ENCODE measurements around the gene CCR5AS.

The CCR5AS gene

GRCh38 chr3:46356909-46357308 lies 50.0 kb downstream of the CCR5AS start:
- Histone ChIP-seq H3K4me3 (ENCODE audit: low read length) (no peak overlapping the region), H3K9me3 (replicated peaks; ENCODE audit: control insufficient read depth, low read depth, low read length) (no peaks in the 10 kb centered on the region), H3K36me3 (ENCODE audit: control insufficient read depth, insufficient read depth, low read length) (no peaks in the 10 kb centered on the region), H3K4me1 (ENCODE audit: control insufficient read depth, insufficient read depth, low read length) (peaks cover 5% of the 10 kb centered on the region), H3K27ac (ENCODE audit: low read length) (no peak overlapping the region), H3K27me3 (ENCODE audit: control insufficient read depth, insufficient read depth, low read length) (peaks cover 4% of the 10 kb centered on the region)
- no peak for DNase-seq
- 89% methylated on average over 4 of the region's 4 CpGs for WGBS (ENCODE audit: insufficient coverage)

DNA sequence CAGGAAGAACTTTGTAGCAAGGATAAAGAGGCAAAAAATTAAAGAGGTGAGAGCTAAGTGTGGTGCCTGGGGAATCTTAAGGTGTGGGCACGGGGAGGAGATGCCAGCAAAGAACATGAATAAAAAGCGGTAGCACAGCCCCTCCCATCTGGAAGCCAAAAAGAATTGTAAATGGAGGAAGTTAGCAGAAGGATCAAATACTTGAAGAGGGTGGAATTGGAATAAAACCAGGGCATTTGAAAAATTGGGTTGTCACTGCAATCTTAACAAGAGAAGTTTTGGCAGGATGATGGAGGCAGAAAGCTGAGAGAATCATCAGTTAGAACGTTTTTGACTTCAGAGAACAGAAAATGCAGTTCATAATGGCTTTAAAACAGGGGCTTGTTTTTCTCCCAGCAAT lies 50.6 kb downstream of the CCR5AS start:
- Histone ChIP-seq H3K9me3 (replicated peaks; ENCODE audit: control insufficient read depth, low read depth, low read length) (no peaks in the 10 kb centered on the region), H3K27me3 (ENCODE audit: control insufficient read depth, insufficient read depth, low read length) (peaks cover 4% of the 10 kb centered on the region), H3K36me3 (ENCODE audit: control insufficient read depth, insufficient read depth, low read length) (no peaks in the 10 kb centered on the region), H3K4me3 (ENCODE audit: low read length) (no peak overlapping the region), H3K4me1 (ENCODE audit: control insufficient read depth, insufficient read depth, low read length) (peaks cover 5% of the 10 kb centered on the region), H3K27ac (ENCODE audit: low read length) (no peak overlapping the region)
- WGBS (ENCODE audit: insufficient coverage) = 39% methylated on average over 3 of the region's 3 CpGs
- no peak for DNase-seq

GRCh38 chr3:46354984-46355383 lies 51.9 kb downstream of the CCR5AS start:
- Histone ChIP-seq H3K36me3 (ENCODE audit: control insufficient read depth, insufficient read depth, low read length) (no peaks in the 10 kb centered on the region), H3K4me1 (ENCODE audit: control insufficient read depth, insufficient read depth, low read length) (peaks cover 3% of the 10 kb centered on the region), H3K27ac (ENCODE audit: low read length) (no peak overlapping the region), H3K9me3 (replicated peaks; ENCODE audit: control insufficient read depth, low read depth, low read length) (no peaks in the 10 kb centered on the region), H3K27me3 (ENCODE audit: control insufficient read depth, insufficient read depth, low read length) (peaks cover 7% of the 10 kb centered on the region), H3K4me3 (ENCODE audit: low read length) (no peak overlapping the region)
- no peak for DNase-seq

GRCh38 chr3:46354478-46354877 lies 52.4 kb downstream of the CCR5AS start:
- Histone ChIP-seq H3K4me1 (ENCODE audit: control insufficient read depth, insufficient read depth, low read length) (peaks cover under 1% of the 10 kb centered on the region), H3K27ac (ENCODE audit: low read length) (no peak overlapping the region), H3K27me3 (ENCODE audit: control insufficient read depth, insufficient read depth, low read length) (peaks cover 7% of the 10 kb centered on the region), H3K9me3 (replicated peaks; ENCODE audit: control insufficient read depth, low read depth, low read length) (no peaks in the 10 kb centered on the region), H3K4me3 (ENCODE audit: low read length) (no peak overlapping the region), H3K36me3 (ENCODE audit: control insufficient read depth, insufficient read depth, low read length) (no peaks in the 10 kb centered on the region)
- DNase-seq = no peak
- WGBS (ENCODE audit: insufficient coverage) = 50% methylated on average over 1 of the region's 1 CpG

GRCh38 chr3:46353647-46354410 lies 53.0 kb downstream of the CCR5AS start, which contains the start of gene CCR2:
TSS of gene CCR2 (plus strand) at chr3:46354111. CDS start at chr3:46357528, 3,417 bp downstream.
- WGBS (ENCODE audit: insufficient coverage) = 59% methylated on average over 3 of the region's 7 CpGs
- Histone ChIP-seq H3K27me3 (ENCODE audit: control insufficient read depth, insufficient read depth, low read length) (peaks cover 7% of the 10 kb centered on the region), H3K27ac (ENCODE audit: low read length) (no peak within 1 kb of the TSS), H3K4me1 (ENCODE audit: control insufficient read depth, insufficient read depth, low read length) (no peaks in the 10 kb centered on the region), H3K9me3 (replicated peaks; ENCODE audit: control insufficient read depth, low read depth, low read length) (no peaks in the 10 kb centered on the region), H3K36me3 (ENCODE audit: control insufficient read depth, insufficient read depth, low read length) (no peaks in the 10 kb centered on the region), H3K4me3 (ENCODE audit: low read length) (no peak within 1 kb of the TSS)
- DNase-seq = no peak

- Histone ChIP-seq H3K27ac (ENCODE audit: low read length) (no peak overlapping the region), H3K27me3 (ENCODE audit: control insufficient read depth, insufficient read depth, low read length) (peaks cover 7% of the 10 kb centered on the region), H3K4me3 (ENCODE audit: low read length) (no peak overlapping the region), H3K4me1 (ENCODE audit: control insufficient read depth, insufficient read depth, low read length) (no peaks in the 10 kb centered on the region), H3K36me3 (ENCODE audit: control insufficient read depth, insufficient read depth, low read length) (no peaks in the 10 kb centered on the region), H3K9me3 (replicated peaks; ENCODE audit: control insufficient read depth, low read depth, low read length) (no peaks in the 10 kb centered on the region)
- 73% methylated on average over 3 of the region's 4 CpGs for WGBS (ENCODE audit: insufficient coverage)
- DNase-seq = no peak
Observed at GRCh38 chr3:46353090-46353489, 53.8 kb downstream of the CCR5AS start.

DNA sequence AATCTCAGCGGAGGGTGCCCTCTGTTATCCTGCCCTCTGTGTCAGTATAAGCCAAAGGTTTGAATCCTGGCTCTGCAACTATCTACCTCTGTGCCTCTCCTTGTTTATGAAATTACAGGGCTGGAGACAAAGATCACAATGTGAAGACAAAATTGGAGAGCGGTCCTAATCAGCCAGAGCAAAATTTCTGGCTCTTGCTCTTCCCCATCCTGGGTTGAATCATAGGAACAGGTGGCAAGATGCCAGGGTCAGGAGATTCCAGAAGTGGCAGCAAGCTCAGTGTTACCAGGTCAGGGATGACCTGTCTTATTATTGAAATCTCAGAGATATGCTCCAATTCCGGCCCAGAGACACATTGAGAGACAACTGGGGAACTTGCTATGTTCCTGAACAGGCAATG lies 55.2 kb downstream of the CCR5AS start:
- Histone ChIP-seq H3K9me3 (replicated peaks; ENCODE audit: control insufficient read depth, low read depth, low read length) (no peaks in the 10 kb centered on the region), H3K4me1 (ENCODE audit: control insufficient read depth, insufficient read depth, low read length) (no peaks in the 10 kb centered on the region), H3K27ac (ENCODE audit: low read length) (no peak overlapping the region), H3K4me3 (ENCODE audit: low read length) (no peak overlapping the region), H3K27me3 (ENCODE audit: control insufficient read depth, insufficient read depth, low read length) (peaks cover 7% of the 10 kb centered on the region), H3K36me3 (ENCODE audit: control insufficient read depth, insufficient read depth, low read length) (no peaks in the 10 kb centered on the region)
- no peak for DNase-seq
- 74% methylated on average over 2 of the region's 3 CpGs for WGBS (ENCODE audit: insufficient coverage)

- no peaks in the 10 kb centered on the region for H3K36me3 ChIP-seq (ENCODE audit: control insufficient read depth, insufficient read depth, low read length)
- no peak overlapping the region for H3K27ac ChIP-seq (ENCODE audit: low read length)
- WGBS (ENCODE audit: insufficient coverage) = no CpG with 5 or more reads among the region's 1 CpG
- H3K27me3 ChIP-seq (ENCODE audit: control insufficient read depth, insufficient read depth, low read length) = peaks cover 7% of the 10 kb centered on the region
- H3K4me3 ChIP-seq (ENCODE audit: low read length) = no peak overlapping the region
- no peaks in the 10 kb centered on the region for H3K4me1 ChIP-seq (ENCODE audit: control insufficient read depth, insufficient read depth, low read length)
- H3K9me3 ChIP-seq (replicated peaks; ENCODE audit: control insufficient read depth, low read depth, low read length) = no peaks in the 10 kb centered on the region
- no peak for DNase-seq
Observed at GRCh38 chr3:46350262-46350565, 56.7 kb downstream of the CCR5AS start.

DNA sequence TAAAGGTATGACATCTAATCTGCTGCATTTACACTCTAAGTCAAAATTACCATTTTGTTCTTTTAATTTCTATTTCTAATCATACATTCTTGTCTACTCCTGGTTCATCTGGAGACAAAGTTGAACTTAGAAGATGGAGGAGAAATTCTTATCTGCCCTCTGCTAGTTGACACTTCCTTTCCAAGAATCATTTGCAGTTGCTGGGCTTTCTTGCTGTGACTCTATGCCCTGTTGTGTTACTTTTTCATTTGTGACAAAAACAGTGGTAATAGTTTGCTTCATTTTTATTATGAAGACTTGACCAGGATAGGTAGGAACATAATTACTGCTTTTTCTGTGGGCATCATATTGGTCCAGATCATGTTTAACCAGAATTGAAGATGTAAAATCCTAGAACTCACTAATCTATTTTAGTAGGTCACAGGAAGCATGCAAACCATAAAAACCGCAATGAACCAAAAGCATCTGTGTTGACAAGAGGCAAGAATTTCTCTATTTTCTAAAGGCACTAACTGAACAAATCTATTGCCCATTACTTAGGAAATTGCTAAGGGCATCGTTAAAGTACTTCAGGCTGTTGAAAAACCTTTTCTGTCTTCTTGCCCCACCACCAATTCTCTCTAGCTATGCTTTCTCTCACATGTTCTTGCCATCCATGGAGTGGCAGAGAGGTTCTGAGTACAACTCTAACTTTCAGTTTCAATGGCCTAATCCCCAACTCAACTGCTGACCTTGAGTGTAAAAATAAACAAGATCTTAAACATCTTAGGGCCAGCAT lies 57.2 kb downstream of the CCR5AS start:
- Histone ChIP-seq H3K27ac (ENCODE audit: low read length) (no peak overlapping the region), H3K36me3 (ENCODE audit: control insufficient read depth, insufficient read depth, low read length) (no peaks in the 10 kb centered on the region), H3K9me3 (replicated peaks; ENCODE audit: control insufficient read depth, low read depth, low read length) (no peaks in the 10 kb centered on the region), H3K4me1 (ENCODE audit: control insufficient read depth, insufficient read depth, low read length) (no peaks in the 10 kb centered on the region), H3K4me3 (ENCODE audit: low read length) (no peak overlapping the region), H3K27me3 (ENCODE audit: control insufficient read depth, insufficient read depth, low read length) (peaks cover 7% of the 10 kb centered on the region)
- no peak for DNase-seq
- 100% methylated on average over 1 of the region's 2 CpGs for WGBS (ENCODE audit: insufficient coverage)

GRCh38 chr3:46348823-46349482 lies 57.9 kb downstream of the CCR5AS start:
- H3K36me3 ChIP-seq (ENCODE audit: control insufficient read depth, insufficient read depth, low read length) = no peaks in the 10 kb centered on the region
- H3K27ac ChIP-seq (ENCODE audit: low read length) = no peak overlapping the region
- no peaks in the 10 kb centered on the region for H3K4me1 ChIP-seq (ENCODE audit: control insufficient read depth, insufficient read depth, low read length)
- WGBS (ENCODE audit: insufficient coverage) = 100% methylated on average over 1 of the region's 3 CpGs
- H3K27me3 ChIP-seq (ENCODE audit: control insufficient read depth, insufficient read depth, low read length) = peaks cover 3% of the 10 kb centered on the region
- no peak overlapping the region for H3K4me3 ChIP-seq (ENCODE audit: low read length)
- no peaks in the 10 kb centered on the region for H3K9me3 ChIP-seq (replicated peaks; ENCODE audit: control insufficient read depth, low read depth, low read length)
- no peak for DNase-seq

Measured in muscle of leg (tissue), 3 donors.